Measurements from ENCODE around the gene PRR19. TPM values are rescaled to one million over a fixed set of nuclear protein-coding genes. Genes with fewer than 3 reads are reported as not detected.

PRR19 gene
- total RNA-seq, 3 donors from 2014 or later: 1.0 TPM; not detected in 2

DNA sequence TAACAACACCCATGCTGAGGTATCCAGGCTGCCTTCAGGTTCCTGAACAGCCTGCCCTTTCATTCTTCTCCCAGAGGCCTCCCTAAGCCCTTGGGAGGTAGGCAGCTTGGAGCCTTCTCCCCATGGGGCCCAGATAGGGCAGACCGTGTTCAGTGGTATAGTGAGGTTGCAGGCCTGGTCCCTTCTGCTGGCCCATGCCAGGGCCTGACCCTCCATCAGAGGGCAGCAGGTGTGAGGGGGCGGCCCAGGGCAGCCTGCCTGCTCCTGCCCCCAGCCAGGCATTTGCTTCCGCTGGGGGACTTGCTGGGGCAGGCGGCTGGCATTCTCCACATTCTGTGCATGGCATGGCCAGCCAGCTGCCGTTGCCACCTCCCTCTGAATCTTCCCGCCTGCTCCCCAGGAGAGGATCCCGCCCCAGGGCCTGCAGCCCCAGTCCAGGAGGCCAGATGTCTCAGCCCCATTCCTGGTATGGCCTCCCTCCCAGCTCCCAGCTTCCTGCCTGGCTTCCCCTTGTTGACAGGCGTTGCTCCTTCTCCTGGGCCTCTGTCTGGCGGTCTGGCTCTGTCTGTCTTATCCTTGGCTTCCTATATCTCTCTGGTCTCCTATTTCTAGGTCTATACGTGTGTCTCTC is 24.0 kb upstream of the PRR19 start:
- DNase-seq (peak in 1 of 3 donors; percentile 33), ATAC-seq (peak; percentile 2)
- no peak overlapping the region for H3K4me3 ChIP-seq
- no peaks in the 10 kb centered on the region for H3K36me3 ChIP-seq (ENCODE audit: low read depth)
- H3K4me1 ChIP-seq (ENCODE audit: low read depth): peaks cover 43% of the 10 kb centered on the region
- intact Hi-C loops (cut with DNase I, micrococcal nuclease): no loop called here
- no peak for TF ChIP-seq CTCF (IDR thresholded peaks at IDR 0.05)
- H3K9me3 ChIP-seq: no peaks in the 10 kb centered on the region

DNA sequence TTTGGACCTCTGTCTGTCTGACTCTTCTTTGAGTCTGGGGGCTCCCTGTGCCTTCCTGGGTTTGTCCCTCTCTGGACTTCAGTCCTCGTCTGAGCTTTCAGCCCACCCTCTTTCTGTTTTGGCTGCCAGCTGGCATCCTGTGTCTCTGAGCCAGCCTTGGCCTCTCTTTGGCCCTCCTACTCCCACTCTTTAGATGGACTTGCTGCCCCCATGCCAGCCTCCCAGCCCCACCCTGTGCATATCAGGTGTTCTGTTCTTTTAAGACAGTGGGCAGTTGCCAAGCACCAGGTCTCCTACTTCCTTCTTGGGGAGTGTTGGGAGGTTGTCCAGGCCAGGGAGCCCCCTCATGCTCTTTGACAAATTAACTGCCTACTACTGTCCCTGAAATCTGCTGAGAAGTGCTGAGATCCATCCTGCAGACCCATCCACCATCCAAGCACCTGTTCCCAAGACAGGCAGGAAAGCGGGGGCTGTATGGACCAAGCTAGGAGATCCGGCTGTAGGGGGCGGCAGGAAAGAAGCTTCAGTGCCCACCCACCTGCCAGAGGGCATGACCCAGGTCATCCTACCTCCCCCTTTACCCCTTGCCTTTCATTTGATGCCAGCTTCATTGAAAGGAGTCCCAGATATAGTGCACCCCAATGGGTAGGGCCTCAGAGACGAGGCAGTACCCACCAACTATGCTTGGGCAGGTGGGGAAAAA is 23.3 kb upstream of the PRR19 start:
- H3K9me3 ChIP-seq: no peaks in the 10 kb centered on the region
- H3K36me3 ChIP-seq (ENCODE audit: low read depth): no peaks in the 10 kb centered on the region
- intact Hi-C loops (cut with DNase I, micrococcal nuclease): no loop called here
- TF ChIP-seq CTCF (IDR thresholded peaks at IDR 0.05): no peak
- peak in 1 of 3 donors; percentile 29 for DNase-seq
- no peak overlapping the region for H3K4me3 ChIP-seq
- ATAC-seq: no peak
- H3K4me1 ChIP-seq (ENCODE audit: low read depth): peaks cover 47% of the 10 kb centered on the region

DNA sequence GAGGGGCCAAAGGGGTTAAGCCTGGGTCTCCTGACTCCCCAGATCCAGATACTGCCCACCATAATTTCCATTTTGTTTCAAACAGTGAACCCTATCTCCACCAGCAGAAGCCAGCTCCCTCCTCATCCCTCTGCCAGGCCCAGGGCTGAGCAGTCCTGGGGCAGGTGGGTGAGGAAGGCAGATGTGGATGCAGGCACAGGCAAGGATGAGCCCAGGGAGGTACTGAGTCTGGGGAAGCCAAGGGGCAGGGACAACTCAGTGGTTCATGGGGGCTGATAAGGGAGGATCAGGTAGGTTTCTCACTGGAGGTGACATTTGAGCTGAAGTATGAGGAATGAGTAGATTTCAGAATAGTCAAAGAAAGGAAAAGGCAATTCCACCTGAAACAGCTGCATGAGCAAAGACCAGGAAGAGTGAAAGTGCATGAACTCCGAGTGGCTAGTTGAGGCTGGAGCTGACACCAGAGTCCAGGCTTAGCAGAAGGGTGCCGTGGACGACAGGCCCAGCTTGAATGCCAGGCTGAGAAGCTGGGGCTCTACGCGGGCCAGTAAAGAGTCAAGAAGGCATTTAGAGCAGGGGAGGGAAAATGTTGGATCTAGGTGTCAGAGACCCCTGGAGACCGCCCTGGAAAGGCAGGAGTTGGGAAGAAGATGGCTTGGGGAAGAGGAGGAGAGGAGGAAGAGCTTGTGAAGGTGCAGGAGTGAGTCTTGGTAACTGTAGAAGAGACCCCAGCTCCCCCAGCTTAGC is 22.6 kb upstream of the PRR19 start:
- Histone ChIP-seq H3K4me3 (peak overlapping the region; percentile 44), H3K9me3 (no peaks in the 10 kb centered on the region), H3K36me3 (ENCODE audit: low read depth) (no peaks in the 10 kb centered on the region), H3K4me1 (ENCODE audit: low read depth) (peaks cover 47% of the 10 kb centered on the region)
- no peak for DNase-seq
- no peak for ATAC-seq
- TF ChIP-seq CTCF (IDR thresholded peaks at IDR 0.05): no peak
- intact Hi-C loops (cut with DNase I, micrococcal nuclease): no loop called here

GRCh38 chr19:42279902-42280814 is 21.8 kb upstream of the PRR19 start:
- ATAC-seq: peak; percentile 48
- DNase-seq: peak; percentile 88 to 94 (median 89)
- TF ChIP-seq CTCF (IDR thresholded peaks at IDR 0.05): peak; percentile 82
- intact Hi-C loops (cut with DNase I, micrococcal nuclease): loop anchor here in 1 of 2 donors (5.0 kb wide), 1 partner anchor 33 kb away; no protein-coding TSS in a partner anchor
- H3K4me1 ChIP-seq (ENCODE audit: low read depth): peaks cover 48% of the 10 kb centered on the region
- H3K36me3 ChIP-seq (ENCODE audit: low read depth): no peaks in the 10 kb centered on the region
- peak overlapping the region; percentile 44 for H3K4me3 ChIP-seq
- no peaks in the 10 kb centered on the region for H3K9me3 ChIP-seq

GRCh38 chr19:42280815-42281145 is 21.2 kb upstream of the PRR19 start:
- no peak for ATAC-seq
- Histone ChIP-seq H3K4me3 (no peak overlapping the region), H3K4me1 (ENCODE audit: low read depth) (peaks cover 54% of the 10 kb centered on the region), H3K9me3 (no peaks in the 10 kb centered on the region), H3K36me3 (ENCODE audit: low read depth) (no peaks in the 10 kb centered on the region)
- DNase-seq: peak in 1 of 3 donors; percentile 60
- intact Hi-C loops (cut with DNase I, micrococcal nuclease): loop anchor here in 1 of 2 donors (5.0 kb wide), 1 partner anchor 33 kb away; no protein-coding TSS in a partner anchor
- TF ChIP-seq CTCF (IDR thresholded peaks at IDR 0.05): no peak

Measured in mucosa of descending colon (tissue), 3 donors.